Activated B cell treated with CpG ODN at 0.5 μM for 24 hours (primary cell): Measurements from ENCODE around the gene SOX5. TPM values are rescaled to one million over a fixed set of nuclear protein-coding genes. Genes with fewer than 3 reads are reported as not detected.

ENCODE experiments used
- ATAC-seq: fragments of 200-7000 bp; cut with Tn5 transposase; one replicate; pipeline ENCODE4 v1.10.0; 2021; ENCODE audit warnings: low read depth, mild to moderate bottlenecking, moderate library complexity
- CTCF ChIA-PET: fragments of 350-600 bp; sonication (Branson Sonifier 250); formaldehyde crosslinking; loops from one replicate; lab custom pipeline; 2021; ENCODE audit warnings: antibody characterized with exemption; lab: Charles Lee
- POLR2A ChIA-PET: fragments of 350-600 bp; sonication (Branson Sonifier 250); formaldehyde crosslinking; loops from one replicate; lab custom pipeline; 2021; ENCODE audit warnings: antibody characterized with exemption; lab: Charles Lee
- DNase-seq: peaks from one replicate; pipeline ENCODE4 v3.0.0; 2022
- H3K27ac Mint-ChIP-seq: one replicate; pipeline ENCODE4 v1.8.0; 2020; ENCODE audit warnings: mixed read lengths
- H3K27me3 Mint-ChIP-seq: one replicate; pipeline ENCODE4 v1.8.0; 2021; ENCODE audit warnings: mixed read lengths
- H3K36me3 Mint-ChIP-seq: one replicate; pipeline ENCODE4 v1.8.0; 2021; ENCODE audit warnings: low read depth, mixed read lengths
- H3K4me1 Mint-ChIP-seq: one replicate; pipeline ENCODE4 v1.8.0; 2021; ENCODE audit warnings: mixed read lengths
- H3K4me3 Mint-ChIP-seq: one replicate; pipeline ENCODE4 v1.8.0; 2020; ENCODE audit warnings: mild to moderate bottlenecking, mixed read lengths
- H3K9me3 Mint-ChIP-seq: one replicate; pipeline ENCODE4 v1.8.0; 2020; ENCODE audit warnings: mixed read lengths
- CTCF ChIP-seq: fragments of 200-600 bp; IDR thresholded peaks from one replicate; pipeline ENCODE4 v1.8.0; 2022; ENCODE audit warnings: antibody characterized with exemption, mild to moderate bottlenecking
- intact Hi-C: fragments of 100-400 bp; cut with micrococcal nuclease; formaldehyde crosslinking; loops from one replicate; pipeline ENCODE4 v1.15.1; 2024
- total RNA-seq: library from RNA; stranded (reverse); gene quantifications from 2 replicates; pipeline ENCODE4 v1.2.3, GENCODE V29; 2022

SOX5 gene
- total RNA-seq, 1 donor from 2014 or later, result 85.5 TPM

GRCh38 chr12:23867794-23868193, 81.7 kb downstream of the SOX5 start:
- Mint-ChIP-seq H3K4me3 (no peak overlapping the region), H3K9me3 (no peaks in the 10 kb centered on the region), H3K36me3 (no peaks in the 10 kb centered on the region), H3K4me1 (no peaks in the 10 kb centered on the region), H3K27ac (no peak overlapping the region), H3K27me3 (no peaks in the 10 kb centered on the region)
- DNase-seq, result no peak
- TF ChIP-seq CTCF, result no peak
- CTCF ChIA-PET, result no interaction called here
- intact Hi-C loops, result no loop called here
- ATAC-seq, result no peak
- POLR2A ChIA-PET, result no interaction called here

GRCh38 chr12:23862701-23863100, 86.8 kb downstream of the SOX5 start:
- no peak for DNase-seq
- ChIA-PET CTCF (no interaction called here), POLR2A (no interaction called here)
- no peaks in the 10 kb centered on the region for H3K27me3 Mint-ChIP-seq
- H3K36me3 Mint-ChIP-seq, result peaks cover 3% of the 10 kb centered on the region
- TF ChIP-seq CTCF, result no peak
- H3K4me1 Mint-ChIP-seq, result no peaks in the 10 kb centered on the region
- intact Hi-C loops, result no loop called here
- no peak overlapping the region for H3K27ac Mint-ChIP-seq
- no peak for ATAC-seq
- H3K9me3 Mint-ChIP-seq, result peaks cover 7% of the 10 kb centered on the region
- no peak overlapping the region for H3K4me3 Mint-ChIP-seq

DNA sequence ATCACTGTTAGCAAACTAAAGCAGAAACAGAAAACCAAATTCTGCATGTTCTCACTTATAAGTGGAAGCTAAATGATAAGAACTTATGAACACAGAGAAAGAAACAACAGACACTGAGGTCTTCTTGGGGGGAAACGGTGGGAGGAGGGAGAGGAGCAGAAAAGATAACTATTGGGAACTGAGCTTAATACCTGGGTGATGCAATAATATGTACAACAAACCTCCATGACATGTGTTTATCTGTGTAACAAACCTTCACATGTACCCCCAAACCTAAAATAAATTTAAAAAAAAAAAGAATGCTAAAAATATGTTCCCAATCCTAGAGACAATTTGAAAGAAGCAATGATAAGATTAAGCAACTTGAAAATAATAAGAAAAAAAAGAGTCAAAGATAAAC, 89.5 kb downstream of the SOX5 start:
- ChIA-PET POLR2A (no interaction called here), CTCF (no interaction called here)
- peaks cover 3% of the 10 kb centered on the region for H3K36me3 Mint-ChIP-seq
- TF ChIP-seq CTCF, result no peak
- intact Hi-C loops, result no loop called here
- H3K27ac Mint-ChIP-seq, result no peak overlapping the region
- no peak overlapping the region for H3K4me3 Mint-ChIP-seq
- H3K9me3 Mint-ChIP-seq, result peaks cover 7% of the 10 kb centered on the region
- ATAC-seq (no peak), DNase-seq (no peak)
- H3K4me1 Mint-ChIP-seq, result peaks cover 6% of the 10 kb centered on the region
- no peaks in the 10 kb centered on the region for H3K27me3 Mint-ChIP-seq

- H3K4me1 Mint-ChIP-seq, result peaks cover 6% of the 10 kb centered on the region
- intact Hi-C loops, result no loop called here
- ATAC-seq, result no peak
Measured at GRCh38 chr12:23857178-23857577, 92.3 kb downstream of the SOX5 start.

DNA sequence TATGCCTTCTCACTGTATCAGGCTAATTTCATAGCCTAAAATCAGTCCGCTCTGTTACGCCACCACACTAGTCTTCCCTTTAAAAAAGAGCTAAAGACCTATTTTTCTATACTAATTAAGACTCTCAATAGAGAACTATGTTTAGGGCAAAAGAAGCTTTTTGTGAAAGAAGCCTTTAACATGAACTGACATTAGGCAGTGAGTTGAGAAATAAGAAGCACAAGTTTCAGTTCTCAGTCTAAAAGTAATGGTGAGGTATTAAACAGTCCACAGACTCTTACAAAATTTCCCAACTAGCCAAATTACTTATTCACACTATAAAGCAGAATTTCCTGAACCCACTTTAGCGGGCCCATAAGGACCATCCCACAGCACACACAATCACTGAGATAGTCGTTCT, 93.7 kb downstream of the SOX5 start:
- intact Hi-C loops, result no loop called here
- POLR2A ChIA-PET, result no interaction called here
- CTCF ChIA-PET, result no interaction called here
- DNase-seq (no peak), ATAC-seq (no peak)
- TF ChIP-seq CTCF, result no peak
- Mint-ChIP-seq H3K36me3 (peaks cover under 1% of the 10 kb centered on the region), H3K4me1 (peaks cover 6% of the 10 kb centered on the region), H3K4me3 (no peak overlapping the region), H3K27ac (no peak overlapping the region), H3K27me3 (no peaks in the 10 kb centered on the region), H3K9me3 (peaks cover 7% of the 10 kb centered on the region)

More at GRCh38 chr12:23857178-23857577, 92.3 kb downstream of the SOX5 start:
- DNase-seq, result no peak
- Mint-ChIP-seq H3K36me3 (peaks cover 3% of the 10 kb centered on the region), H3K27ac (no peak overlapping the region), H3K27me3 (no peaks in the 10 kb centered on the region), H3K9me3 (peaks cover 7% of the 10 kb centered on the region), H3K4me3 (no peak overlapping the region)
- TF ChIP-seq CTCF, result no peak
- CTCF ChIA-PET, result no interaction called here
- POLR2A ChIA-PET, result no interaction called here
